Stomach smooth muscle (tissue), 2 donors: ENCODE measurements around the gene ERF.
"Not testable (repeated sequence)": the region's sequence is repeated elsewhere in the genome, so short reads cannot be mapped to it uniquely, and the experiment has no call there.

Experiments
- H3K27ac ChIP-seq: one replicate; pipeline ENCODE4 v1.7.0; 2013; ENCODE audit warnings: mild to moderate bottlenecking, low read length, inconsistent platforms
- H3K27me3 ChIP-seq, 2 donors: one replicate each; pipeline ENCODE4 v1.7.0; 2013; ENCODE audit warnings: low read length in 2 of 2; ENCODE audit not compliant: insufficient read depth in 2 of 2, control insufficient read depth in 1 of 2
- H3K36me3 ChIP-seq, 2 donors: one replicate each; pipeline ENCODE4 v1.7.0; 2013; ENCODE audit warnings: low read length in 2 of 2; ENCODE audit not compliant: control insufficient read depth in 2 of 2, insufficient read depth in 2 of 2
- H3K4me1 ChIP-seq: one replicate; pipeline ENCODE4 v1.7.0; 2013; ENCODE audit warnings: low read length; ENCODE audit not compliant: control insufficient read depth, insufficient read depth
- H3K4me3 ChIP-seq, 2 donors: one replicate each; pipeline ENCODE4 v1.7.0; 2013; ENCODE audit warnings: low read length in 2 of 2
- H3K9ac ChIP-seq, 2 donors: one replicate each; pipeline ENCODE4 v1.7.0; 2013; ENCODE audit warnings: low read length in 2 of 2, mild to moderate bottlenecking in 1 of 2
- H3K9me3 ChIP-seq, 2 donors: one replicate each; pipeline ENCODE4 v1.7.0; 2013; ENCODE audit warnings: low read length in 2 of 2; ENCODE audit not compliant: control insufficient read depth in 2 of 2
- donor health status: healthy.
- donor health status: Pancreatic carcinoma.

ERF gene

DNA sequence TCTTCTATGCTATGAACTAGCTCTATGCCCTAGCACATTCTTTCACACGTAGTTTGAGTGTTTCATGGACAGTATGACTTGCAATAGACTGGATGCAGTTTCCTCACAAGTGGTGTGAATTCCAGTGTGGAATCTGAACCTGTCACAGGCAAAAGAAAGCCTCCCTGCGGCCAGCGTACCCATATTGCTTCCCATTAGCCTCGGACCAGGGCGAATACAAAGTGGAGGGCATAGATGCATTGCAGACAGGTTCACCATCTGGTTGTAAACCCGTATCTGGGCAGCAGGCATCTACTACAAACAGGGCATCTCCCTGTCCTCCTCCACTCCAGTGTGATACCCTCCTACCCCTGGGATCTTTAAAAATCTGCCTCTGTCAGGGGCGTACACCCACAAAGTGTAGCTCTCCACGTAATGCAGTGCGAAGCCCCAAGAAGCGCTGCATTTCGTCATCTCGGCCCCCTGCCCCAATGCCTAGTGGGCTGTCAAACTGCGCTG is 12.8 kb upstream of the ERF start:
- peak overlapping the region; percentile 75 to 91 for H3K4me3 ChIP-seq

DNA sequence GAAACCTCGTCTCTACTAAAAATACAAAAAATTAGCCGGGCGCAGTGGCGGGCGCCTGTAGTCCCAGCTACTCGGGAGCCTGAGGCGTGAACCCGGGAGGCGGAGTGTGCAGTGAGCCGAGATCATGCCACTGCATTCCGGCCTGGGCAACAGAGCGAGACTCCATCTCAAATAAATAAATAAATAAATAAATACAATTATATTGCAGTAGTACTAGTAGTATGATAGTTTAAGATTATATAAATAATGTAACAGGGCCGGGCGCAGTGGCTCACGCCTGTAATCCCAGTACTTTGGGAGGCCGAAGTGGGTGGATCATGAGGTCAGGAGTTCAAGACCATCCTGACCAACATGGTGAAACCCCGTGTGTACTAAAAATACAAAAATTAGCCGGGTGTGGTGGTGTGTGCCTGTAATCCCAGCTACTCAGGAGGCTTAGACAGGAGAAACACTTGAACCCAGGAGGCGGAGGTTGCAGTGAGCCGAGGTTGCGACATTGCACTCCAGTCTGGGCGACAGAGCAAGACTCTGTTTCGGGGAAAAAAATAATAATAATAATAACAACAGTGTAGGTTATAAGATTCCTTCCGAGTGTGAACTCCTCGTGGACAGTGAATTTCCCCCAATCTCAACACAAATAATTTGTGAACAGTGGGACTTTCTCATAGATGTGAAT is 12.1 kb upstream of the ERF start:
- not testable (repeated sequence) for H3K27ac ChIP-seq, H3K9me3 ChIP-seq, H3K36me3 ChIP-seq, H3K9ac ChIP-seq, H3K4me3 ChIP-seq, H3K27me3 ChIP-seq
- peaks cover 29% of the 10 kb centered on the region for H3K4me1 ChIP-seq

More for the DNA sequence above, 12.8 kb upstream of the ERF start:
- peak overlapping the region; percentile 79 to 91 for H3K9ac ChIP-seq
- H3K27ac ChIP-seq = peak overlapping the region; percentile 98
- H3K36me3 ChIP-seq = no peaks in the 10 kb centered on the region
- H3K4me1 ChIP-seq = peaks cover 29% of the 10 kb centered on the region
- no peaks in the 10 kb centered on the region for H3K27me3 ChIP-seq
- no peaks in the 10 kb centered on the region for H3K9me3 ChIP-seq

DNA sequence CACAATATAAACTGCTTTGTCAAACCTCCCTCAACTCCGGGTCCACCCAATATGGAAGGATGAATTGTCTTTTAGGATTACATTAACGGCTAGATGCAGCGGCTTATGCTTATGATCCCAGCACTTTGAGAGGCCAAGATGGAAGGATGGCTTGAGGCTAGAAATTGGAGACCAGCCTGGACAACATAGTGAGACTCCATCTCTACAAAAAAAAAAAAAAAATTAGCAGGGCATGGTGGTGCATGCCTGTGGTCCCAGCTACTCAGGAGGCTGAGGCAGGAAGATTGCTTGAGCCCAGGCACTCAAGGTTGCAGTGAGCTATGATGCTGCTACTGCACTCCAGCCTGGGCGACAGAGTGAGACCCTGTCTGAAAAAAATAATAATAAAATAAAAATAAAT is 11.2 kb upstream of the ERF start:
- H3K4me1 ChIP-seq = peaks cover 21% of the 10 kb centered on the region
- not testable (repeated sequence) for H3K27me3 ChIP-seq, H3K9me3 ChIP-seq, H3K4me3 ChIP-seq, H3K9ac ChIP-seq, H3K27ac ChIP-seq, H3K36me3 ChIP-seq

DNA sequence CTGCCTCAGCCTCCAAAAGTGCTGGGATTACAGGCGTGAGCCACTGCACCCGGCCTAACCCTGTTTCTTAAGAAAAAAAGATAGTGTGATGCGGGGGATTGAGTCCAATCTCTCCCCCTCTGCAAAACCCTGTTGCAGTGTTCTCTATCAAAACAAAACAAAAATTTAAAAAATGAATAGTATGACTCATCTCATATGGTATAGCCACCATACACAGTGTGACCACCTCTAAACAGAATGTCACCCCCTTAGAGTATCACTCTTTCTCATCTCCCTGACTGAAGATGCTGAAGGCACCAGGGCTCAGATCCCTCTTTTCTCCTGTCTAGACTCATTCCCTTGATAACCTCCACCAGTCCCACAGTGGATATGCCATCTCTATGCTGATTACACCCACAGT is 6.8 kb upstream of the ERF start:
- H3K9ac ChIP-seq = no peak overlapping the region
- H3K4me3 ChIP-seq = no peak overlapping the region
- H3K27me3 ChIP-seq = no peaks in the 10 kb centered on the region
- H3K4me1 ChIP-seq = peaks cover 2% of the 10 kb centered on the region
- no peaks in the 10 kb centered on the region for H3K9me3 ChIP-seq
- H3K27ac ChIP-seq = no peak overlapping the region
- H3K36me3 ChIP-seq = no peaks in the 10 kb centered on the region

DNA sequence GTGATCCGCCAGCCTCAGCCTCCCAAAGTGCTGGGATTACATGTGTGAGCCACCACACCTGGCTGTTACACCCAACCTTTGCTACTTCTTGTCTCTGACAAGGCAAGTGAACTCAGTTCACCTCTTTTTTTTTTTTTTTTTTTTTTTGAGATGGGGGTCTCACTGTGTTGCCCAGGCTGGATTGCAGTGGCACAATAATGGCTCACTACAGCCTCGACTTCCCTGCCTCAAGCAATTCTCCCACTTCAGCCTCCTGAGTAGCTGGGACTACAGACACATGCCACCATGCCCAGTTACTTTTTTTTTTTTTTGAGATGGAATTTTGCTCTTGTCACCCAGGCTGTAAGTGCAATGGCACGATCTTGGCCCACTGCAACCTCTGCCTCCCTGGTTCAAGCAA is 2.9 kb upstream of the ERF start:
- not testable (repeated sequence) for H3K9ac ChIP-seq, H3K4me3 ChIP-seq, H3K36me3 ChIP-seq, H3K9me3 ChIP-seq, H3K27ac ChIP-seq, H3K27me3 ChIP-seq
- H3K4me1 ChIP-seq = peaks cover 18% of the 10 kb centered on the region

DNA sequence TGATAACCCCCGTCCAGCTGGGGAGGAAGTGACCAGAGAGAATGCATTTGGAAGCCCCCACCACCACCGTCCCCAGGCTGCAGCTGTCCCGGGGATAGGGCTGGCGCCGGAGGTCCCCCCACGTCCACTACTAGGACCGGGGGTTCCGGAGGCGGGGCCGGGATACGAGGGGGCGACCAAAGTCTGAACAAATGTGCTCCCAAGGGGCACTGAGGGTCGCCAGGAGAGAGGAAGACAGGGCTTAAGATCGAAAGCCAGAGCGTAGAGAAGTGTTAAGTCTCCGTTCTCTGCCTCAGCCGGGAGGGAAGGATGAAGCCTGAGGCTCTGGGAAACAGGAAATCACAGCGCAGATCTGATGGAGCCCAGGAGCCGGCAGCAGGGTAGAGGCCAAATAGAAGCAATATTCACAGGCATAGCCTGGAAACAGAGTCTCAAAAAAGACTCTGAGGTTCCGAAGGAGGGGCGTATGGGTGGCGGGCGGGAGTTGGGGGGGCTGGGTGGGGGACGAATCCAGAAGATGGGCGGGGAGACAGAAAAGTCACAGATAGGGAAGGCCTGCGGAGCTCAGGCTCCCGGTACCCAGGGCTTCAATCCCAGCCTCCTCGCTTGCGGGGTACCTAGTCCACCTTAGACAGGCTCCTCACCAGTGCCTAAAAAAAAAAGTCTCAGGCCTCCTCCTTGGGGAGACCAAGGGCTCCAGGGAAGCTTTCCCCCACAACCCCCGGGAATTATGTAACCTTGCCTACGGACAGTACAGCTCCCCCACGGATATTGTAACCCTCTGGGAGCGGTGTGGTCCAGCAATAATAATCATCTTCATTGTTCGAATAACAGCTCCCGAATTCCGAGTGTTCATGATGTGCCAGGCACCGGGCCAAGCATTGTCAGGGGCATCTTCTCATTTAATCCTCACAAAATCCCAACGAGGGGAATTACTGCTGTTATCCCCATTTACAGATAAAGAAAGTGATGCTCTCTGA is 1.1 kb upstream of the ERF start:
- H3K9ac ChIP-seq = peak overlapping the region; percentile 83 to 87
- peak overlapping the region; percentile 81 to 83 for H3K4me3 ChIP-seq
- H3K27ac ChIP-seq = peak overlapping the region; percentile 96
- no peaks in the 10 kb centered on the region for H3K27me3 ChIP-seq
- peaks cover 34% of the 10 kb centered on the region for H3K4me1 ChIP-seq
- H3K9me3 ChIP-seq = no peaks in the 10 kb centered on the region
- no peaks in the 10 kb centered on the region for H3K36me3 ChIP-seq

DNA sequence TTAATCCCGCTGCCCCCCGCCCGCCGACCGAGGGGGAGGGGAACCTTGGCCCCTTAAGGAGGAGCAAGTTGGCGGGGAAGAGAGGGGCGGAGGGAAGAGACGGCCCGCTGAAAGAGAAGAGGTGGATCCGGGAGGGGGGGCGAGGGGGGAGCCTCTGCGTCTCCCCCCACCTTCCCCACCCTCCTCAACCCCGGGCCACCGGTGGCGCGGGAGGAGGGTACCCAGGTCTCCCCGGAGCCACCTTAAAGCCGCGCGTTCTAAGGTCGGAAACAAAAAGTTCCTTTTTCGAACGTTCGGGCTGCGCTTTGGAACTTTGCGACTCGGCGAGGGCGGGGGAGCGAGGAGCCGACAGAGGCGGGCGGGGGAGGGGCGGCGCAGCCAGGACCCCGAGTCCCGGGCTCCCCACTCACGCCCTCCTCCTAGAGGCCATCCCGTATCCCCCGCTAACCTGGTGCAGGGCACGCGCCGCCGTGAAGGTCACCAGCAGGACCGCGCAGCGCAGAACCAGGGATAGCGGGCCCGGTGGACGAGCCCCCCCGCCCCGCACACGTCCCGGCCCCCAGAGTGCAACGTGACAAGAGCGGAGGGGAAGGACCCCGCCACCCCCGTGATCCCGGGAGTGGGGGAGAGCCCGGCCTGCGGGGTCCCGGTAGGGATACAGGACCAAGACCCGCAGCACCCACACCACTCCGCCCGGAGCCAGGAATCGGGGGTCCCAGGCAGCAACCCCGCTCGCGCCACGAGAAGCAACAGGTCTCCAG is 659 bp downstream of the ERF start:
- Histone ChIP-seq H3K36me3 (peaks cover 4 to 5% of the 10 kb centered on the region in 2 donors), H3K4me1 (peaks cover 51% of the 10 kb centered on the region)

DNA sequence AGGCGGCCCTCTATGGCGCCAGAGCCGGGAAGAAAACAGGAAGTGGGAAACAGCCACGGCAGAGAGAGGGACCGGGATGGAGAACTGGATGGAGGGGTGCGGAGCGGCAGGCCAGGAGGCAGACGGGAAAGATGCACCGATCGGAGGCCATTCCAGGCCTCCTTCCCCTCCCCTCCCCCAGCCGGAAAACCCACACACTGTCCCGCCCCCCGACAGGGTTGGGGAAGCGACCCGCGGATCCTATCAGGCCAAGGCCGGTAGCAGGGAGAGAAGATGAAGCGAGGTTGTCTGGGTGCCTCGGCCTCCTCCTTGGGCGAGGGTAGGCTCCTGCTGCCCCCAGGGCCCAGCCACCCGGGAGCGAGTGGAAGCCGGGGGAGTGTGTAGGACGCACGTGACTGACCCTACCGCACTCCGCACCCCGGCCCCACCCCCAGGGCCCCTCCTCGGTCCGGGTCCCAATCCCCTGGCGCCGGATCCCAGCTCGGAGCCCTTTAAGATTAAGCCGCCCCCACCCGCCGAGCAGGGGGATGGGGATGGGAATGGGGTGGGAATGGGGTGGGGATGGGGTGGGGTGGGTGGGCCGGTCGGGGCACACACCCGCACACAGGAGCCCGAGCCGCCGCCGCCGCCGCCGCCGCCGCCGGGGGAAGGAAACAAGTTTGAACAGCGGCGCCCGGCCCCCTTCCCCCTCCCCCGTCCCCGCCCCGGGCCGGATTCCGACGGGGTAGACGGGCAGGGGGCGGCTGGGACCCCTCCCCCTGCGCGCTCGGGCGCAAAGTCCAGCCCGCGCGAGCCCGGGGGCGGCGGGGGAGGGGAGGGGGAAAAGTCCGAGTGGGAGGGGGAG is 1.5 kb downstream of the ERF start:
- Histone ChIP-seq H3K27me3 (no peaks in the 10 kb centered on the region), H3K36me3 (peaks cover 4 to 6% of the 10 kb centered on the region in 2 donors), H3K4me3 (peak overlapping the region; percentile 90 to 91), H3K27ac (peak overlapping the region; percentile 98), H3K4me1 (peaks cover 51% of the 10 kb centered on the region), H3K9ac (peak overlapping the region; percentile 69 to 99), H3K9me3 (no peaks in the 10 kb centered on the region)

More for the DNA sequence above, 659 bp downstream of the ERF start:
- peak overlapping the region; percentile 98 for H3K27ac ChIP-seq
- H3K4me3 ChIP-seq = peak overlapping the region; percentile 90 to 91
- H3K9ac ChIP-seq = peak overlapping the region; percentile 98 to 99
- no peaks in the 10 kb centered on the region for H3K27me3 ChIP-seq
- H3K9me3 ChIP-seq = no peaks in the 10 kb centered on the region

DNA sequence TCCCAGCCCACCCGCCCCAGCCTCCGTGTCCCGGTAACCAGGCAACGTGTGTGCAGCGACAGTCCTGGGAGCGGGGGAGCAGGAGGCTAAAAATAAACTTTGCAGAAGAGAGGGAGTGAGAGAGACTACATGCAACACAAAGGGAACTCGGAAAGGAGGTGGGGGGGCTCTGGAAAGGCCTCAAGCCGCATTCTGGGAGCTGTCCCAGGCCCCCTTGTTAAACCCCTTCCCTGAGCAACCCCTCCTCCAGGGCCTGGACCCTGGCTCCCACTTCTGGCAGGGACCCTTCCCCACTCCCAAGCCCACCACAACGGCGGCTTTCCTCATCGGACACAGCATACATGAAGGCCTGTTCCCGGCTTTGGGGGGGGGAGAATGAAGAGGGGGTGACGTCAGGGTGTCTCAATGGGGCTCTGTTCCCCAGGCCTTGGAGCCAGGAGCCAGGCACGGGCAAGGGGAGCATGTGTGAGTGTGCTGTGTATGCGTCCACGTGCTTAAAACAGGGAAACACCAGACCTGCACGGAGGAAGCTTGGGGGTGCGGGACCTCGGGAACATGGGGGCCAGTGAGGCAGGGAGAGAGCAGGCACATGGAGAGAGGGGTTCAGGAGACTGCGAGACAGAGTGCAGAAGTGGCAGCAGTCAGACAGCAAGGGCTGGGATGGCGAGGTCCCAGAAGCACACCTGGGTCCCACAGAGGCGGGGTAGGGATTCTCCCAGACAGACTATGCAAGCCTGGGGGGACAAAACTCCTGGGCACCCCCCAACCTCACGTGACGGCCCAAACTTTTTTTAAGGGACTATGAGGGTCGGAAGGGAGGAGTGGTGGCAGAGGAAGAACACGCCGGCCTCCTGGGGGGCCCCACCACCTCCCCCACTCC is 2.3 kb downstream of the ERF start:
- Histone ChIP-seq H3K9me3 (no peaks in the 10 kb centered on the region), H3K9ac (peak overlapping the region; percentile 69 to 81), H3K4me3 (peak overlapping the region; percentile 81 to 88), H3K27ac (peak overlapping the region; percentile 89), H3K36me3 (peaks cover 4 to 9% of the 10 kb centered on the region in 2 donors), H3K4me1 (peaks cover 51% of the 10 kb centered on the region), H3K27me3 (no peaks in the 10 kb centered on the region)
